Activated CD8-positive, alpha-beta memory T cell treated with anti-CD3 and anti-CD28 coated beads, Interleukin-2, amount 50 U/mL, for 24 hours (primary cell): ENCODE data around the gene IMPG2.

Experiments used
- DNase-seq: peaks from one replicate; pipeline ENCODE4 v3.0.0-alpha.2; 2020; ENCODE audit errors: extremely low read depth

Gene IMPG2

GRCh38 chr3:101184111-101184510 is 136.3 kb downstream of the IMPG2 start:
- no peak for DNase-seq

- DNase-seq = no peak
Measured at GRCh38 chr3:101183151-101183550, 137.2 kb downstream of the IMPG2 start.

GRCh38 chr3:101182734-101183133 is 137.6 kb downstream of the IMPG2 start:
- no peak for DNase-seq

GRCh38 chr3:101181801-101182200 is 138.6 kb downstream of the IMPG2 start:
- DNase-seq = no peak

GRCh38 chr3:101179637-101180036 is 140.7 kb downstream of the IMPG2 start:
- no peak for DNase-seq

- no peak for DNase-seq
Measured at GRCh38 chr3:101177577-101177976, 142.8 kb downstream of the IMPG2 start.
